Neural crest cell (in vitro differentiated cells): ENCODE data around the gene PRR16. TPM values are rescaled to one million over a fixed set of nuclear protein-coding genes. Genes with fewer than 3 reads are reported as not detected.

Experiments
- DNase-seq: peaks from one replicate; pipeline ENCODE4 v3.0.0; 2021; ENCODE audit warnings: low read depth, mixed read lengths, low spot score
- H3K27ac Mint-ChIP-seq: one replicate; pipeline ENCODE4 v1.8.0; 2021; ENCODE audit warnings: mild to moderate bottlenecking, mixed read lengths; ENCODE audit not compliant: unreplicated experiment
- H3K27me3 Mint-ChIP-seq: 2 replicates; pipeline ENCODE4 v1.8.0; 2021; ENCODE audit warnings: low read depth, mild to moderate bottlenecking, mixed read lengths
- H3K36me3 Mint-ChIP-seq: 2 replicates; pipeline ENCODE4 v1.8.0; 2021; ENCODE audit warnings: low read depth, mild to moderate bottlenecking, mixed read lengths
- H3K4me1 Mint-ChIP-seq: 2 replicates; pipeline ENCODE4 v1.8.0; 2021; ENCODE audit warnings: mixed read lengths
- H3K4me3 Mint-ChIP-seq: one replicate; pipeline ENCODE4 v1.8.0; 2021; ENCODE audit warnings: mild to moderate bottlenecking, mixed read lengths
- H3K9me3 Mint-ChIP-seq: 2 replicates; pipeline ENCODE4 v1.8.0; 2021; ENCODE audit warnings: mixed read lengths
- total RNA-seq: library from RNA; stranded (reverse); gene quantifications from 2 replicates; pipeline ENCODE4 v1.2.1, GENCODE V29; 2021
- TF ChIP-seq, protein P1 (sequence below): fragments of 200-600 bp; sonication (generic); conservative IDR thresholded peaks from 2 replicates; pipeline ENCODE4 v1.5.0; 2021; ENCODE audit warnings: antibody characterized with exemption, mild to moderate bottlenecking

PRR16 gene
- total RNA-seq, 1 donor from 2014 or later = not detected

GRCh38 chr5:120539471-120539870 lies 75.4 kb downstream of the PRR16 start:
- H3K36me3 Mint-ChIP-seq = no peaks in the 10 kb centered on the region
- no peak overlapping the region for H3K4me3 Mint-ChIP-seq
- no peak overlapping the region for H3K27ac Mint-ChIP-seq
- no peaks in the 10 kb centered on the region for H3K9me3 Mint-ChIP-seq
- H3K4me1 Mint-ChIP-seq = peaks cover 4% of the 10 kb centered on the region
- no peaks in the 10 kb centered on the region for H3K27me3 Mint-ChIP-seq
- DNase-seq = no peak
- TF ChIP-seq, protein P1, sequence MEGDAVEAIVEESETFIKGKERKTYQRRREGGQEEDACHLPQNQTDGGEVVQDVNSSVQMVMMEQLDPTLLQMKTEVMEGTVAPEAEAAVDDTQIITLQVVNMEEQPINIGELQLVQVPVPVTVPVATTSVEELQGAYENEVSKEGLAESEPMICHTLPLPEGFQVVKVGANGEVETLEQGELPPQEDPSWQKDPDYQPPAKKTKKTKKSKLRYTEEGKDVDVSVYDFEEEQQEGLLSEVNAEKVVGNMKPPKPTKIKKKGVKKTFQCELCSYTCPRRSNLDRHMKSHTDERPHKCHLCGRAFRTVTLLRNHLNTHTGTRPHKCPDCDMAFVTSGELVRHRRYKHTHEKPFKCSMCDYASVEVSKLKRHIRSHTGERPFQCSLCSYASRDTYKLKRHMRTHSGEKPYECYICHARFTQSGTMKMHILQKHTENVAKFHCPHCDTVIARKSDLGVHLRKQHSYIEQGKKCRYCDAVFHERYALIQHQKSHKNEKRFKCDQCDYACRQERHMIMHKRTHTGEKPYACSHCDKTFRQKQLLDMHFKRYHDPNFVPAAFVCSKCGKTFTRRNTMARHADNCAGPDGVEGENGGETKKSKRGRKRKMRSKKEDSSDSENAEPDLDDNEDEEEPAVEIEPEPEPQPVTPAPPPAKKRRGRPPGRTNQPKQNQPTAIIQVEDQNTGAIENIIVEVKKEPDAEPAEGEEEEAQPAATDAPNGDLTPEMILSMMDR = no peak

DNA sequence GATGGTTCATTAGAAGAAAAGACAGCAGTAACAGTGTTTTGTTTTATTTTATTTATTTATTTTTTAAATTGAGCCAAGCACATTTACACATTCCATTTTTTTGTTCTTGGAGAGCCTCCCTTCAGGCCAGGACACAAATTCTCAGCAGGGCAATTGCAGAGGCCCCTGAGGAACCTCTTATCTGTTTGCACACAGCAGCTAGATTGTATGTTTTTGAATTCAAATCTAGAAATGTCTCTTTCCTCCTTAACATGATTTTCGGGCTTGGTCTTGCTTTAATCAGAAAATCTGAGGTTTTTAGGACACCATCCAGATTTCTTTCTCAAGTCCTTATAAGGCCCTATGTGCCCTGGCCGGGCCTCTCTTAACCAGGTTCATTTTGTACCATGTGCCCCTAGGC lies 76.0 kb downstream of the PRR16 start:
- H3K4me3 Mint-ChIP-seq = no peak overlapping the region
- no peak overlapping the region for H3K27ac Mint-ChIP-seq
- H3K4me1 Mint-ChIP-seq = peaks cover 4% of the 10 kb centered on the region
- H3K27me3 Mint-ChIP-seq = no peaks in the 10 kb centered on the region
- no peaks in the 10 kb centered on the region for H3K9me3 Mint-ChIP-seq
- H3K36me3 Mint-ChIP-seq = no peaks in the 10 kb centered on the region
- TF ChIP-seq, protein P1 = no peak
- no peak for DNase-seq

DNA sequence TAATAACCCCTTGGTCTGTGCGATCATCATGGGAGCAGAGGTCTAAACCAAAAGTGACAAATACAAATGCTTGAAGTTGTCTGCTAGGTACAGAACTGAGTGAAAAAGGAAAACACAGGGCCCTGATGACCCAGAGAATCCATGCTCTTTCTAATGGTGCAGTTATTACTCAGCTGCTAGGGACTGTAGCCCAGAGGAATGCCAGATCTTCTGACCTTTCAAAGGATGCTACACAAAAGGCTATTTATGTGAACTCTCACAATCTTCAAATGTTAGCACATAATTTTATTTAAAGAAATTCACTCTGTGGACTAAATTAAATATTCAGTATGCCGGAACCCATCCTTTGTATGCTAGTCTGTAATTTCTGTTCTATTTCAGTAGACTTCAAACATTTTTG lies 79.9 kb downstream of the PRR16 start:
- H3K27ac Mint-ChIP-seq = no peak overlapping the region
- peaks cover 2% of the 10 kb centered on the region for H3K9me3 Mint-ChIP-seq
- peaks cover 4% of the 10 kb centered on the region for H3K4me1 Mint-ChIP-seq
- no peak for DNase-seq
- H3K27me3 Mint-ChIP-seq = no peaks in the 10 kb centered on the region
- no peaks in the 10 kb centered on the region for H3K36me3 Mint-ChIP-seq
- TF ChIP-seq, protein P1 = no peak
- H3K4me3 Mint-ChIP-seq = no peak overlapping the region

DNA sequence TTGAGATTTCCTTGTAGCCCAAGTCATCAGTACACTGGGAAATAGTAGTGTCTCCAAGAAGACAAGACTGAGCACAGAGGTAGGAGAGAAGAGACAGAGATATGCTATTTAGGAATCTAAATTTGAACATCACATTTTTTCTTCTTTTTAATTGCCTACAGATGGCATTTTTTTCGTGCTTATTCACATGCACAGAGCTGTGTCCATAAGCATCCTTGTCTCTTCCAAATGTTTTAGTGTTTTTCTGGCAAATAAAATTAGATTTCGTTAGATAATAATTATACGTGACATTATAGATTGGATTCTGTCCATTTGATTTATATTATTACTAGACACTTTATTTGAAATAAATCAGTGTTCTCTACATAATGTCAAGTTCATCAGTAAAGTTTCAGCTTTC lies 80.9 kb downstream of the PRR16 start:
- TF ChIP-seq, protein P1 = no peak
- Mint-ChIP-seq H3K27ac (no peak overlapping the region), H3K27me3 (no peaks in the 10 kb centered on the region), H3K4me1 (peaks cover 4% of the 10 kb centered on the region), H3K4me3 (no peak overlapping the region), H3K9me3 (peaks cover 2% of the 10 kb centered on the region), H3K36me3 (no peaks in the 10 kb centered on the region)
- DNase-seq = no peak

DNA sequence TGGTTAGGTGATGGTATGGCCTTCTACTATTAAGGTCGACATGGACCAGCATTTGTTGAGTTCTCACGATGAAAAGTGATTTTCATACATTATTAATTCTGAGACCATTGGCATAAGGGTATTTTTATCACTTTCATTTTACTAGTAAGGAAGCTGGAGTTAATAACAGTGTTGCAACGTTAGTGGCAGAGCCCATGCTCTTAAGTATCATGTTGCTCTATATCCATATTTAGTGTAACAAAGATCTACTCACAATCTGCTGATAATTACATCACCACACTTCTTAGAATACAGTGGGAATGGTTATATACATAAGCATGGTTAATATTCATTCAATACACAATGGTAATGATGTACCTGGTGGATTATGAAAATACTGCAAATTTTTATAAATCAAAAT lies 81.9 kb downstream of the PRR16 start:
- no peak for DNase-seq
- no peak overlapping the region for H3K27ac Mint-ChIP-seq
- H3K36me3 Mint-ChIP-seq = no peaks in the 10 kb centered on the region
- no peak overlapping the region for H3K4me3 Mint-ChIP-seq
- peaks cover 4% of the 10 kb centered on the region for H3K4me1 Mint-ChIP-seq
- TF ChIP-seq, protein P1 = no peak
- peaks cover 2% of the 10 kb centered on the region for H3K9me3 Mint-ChIP-seq
- no peaks in the 10 kb centered on the region for H3K27me3 Mint-ChIP-seq

- TF ChIP-seq, protein P1 = no peak
- H3K27me3 Mint-ChIP-seq = no peaks in the 10 kb centered on the region
- peaks cover 2% of the 10 kb centered on the region for H3K9me3 Mint-ChIP-seq
- H3K4me3 Mint-ChIP-seq = no peak overlapping the region
- no peak for DNase-seq
- no peak overlapping the region for H3K27ac Mint-ChIP-seq
- H3K4me1 Mint-ChIP-seq = peaks cover 4% of the 10 kb centered on the region
- no peaks in the 10 kb centered on the region for H3K36me3 Mint-ChIP-seq
These were observed 82.8 kb downstream of the PRR16 start for GRCh38 chr5:120546922-120547321.
